ENCODE measurements around the gene OGFRL1.
A peak's percentile ranks its signal among the peaks of the same experiment; 100 is the strongest.

The OGFRL1 gene

GRCh38 chr6:71284785-71285184, 3.8 kb upstream of the OGFRL1 start:
- no peak for FAIRE-seq
- DNase-seq (ENCODE audit: low spot score): no peak

- DNase-seq (ENCODE audit: low spot score) (no peak), FAIRE-seq (no peak)
Measured at GRCh38 chr6:71287038-71287437, 1.6 kb upstream of the OGFRL1 start.

GRCh38 chr6:71287926-71288227, 734 bp upstream of the OGFRL1 start:
- FAIRE-seq (no peak), DNase-seq (ENCODE audit: low spot score) (no peak)

- FAIRE-seq: no peak
- DNase-seq (ENCODE audit: low spot score): peak; percentile 33
Measured at GRCh38 chr6:71289039-71289801, 609 bp downstream of the OGFRL1 start.

- DNase-seq (ENCODE audit: low spot score): no peak
- no peak for FAIRE-seq
Measured at GRCh38 chr6:71289802-71290175, 1.2 kb downstream of the OGFRL1 start.

GRCh38 chr6:71290611-71291010, 2.0 kb downstream of the OGFRL1 start:
- FAIRE-seq: no peak
- DNase-seq (ENCODE audit: low spot score): no peak

- DNase-seq (ENCODE audit: low spot score): no peak
Measured at GRCh38 chr6:71292001-71292400, 3.4 kb downstream of the OGFRL1 start.

GRCh38 chr6:71294121-71294523, 5.5 kb downstream of the OGFRL1 start:
- no peak for DNase-seq (ENCODE audit: low spot score)
- no peak for FAIRE-seq

More at GRCh38 chr6:71292001-71292400, 3.4 kb downstream of the OGFRL1 start:
- no peak for FAIRE-seq

- FAIRE-seq: no peak
- DNase-seq (ENCODE audit: low spot score): no peak
Measured at GRCh38 chr6:71298459-71298858, 9.8 kb downstream of the OGFRL1 start.

GRCh38 chr6:71299541-71300470, 11.2 kb downstream of the OGFRL1 start:
- no peak for FAIRE-seq
- no peak for DNase-seq (ENCODE audit: low spot score)

GRCh38 chr6:71300561-71301168, 12.1 kb downstream of the OGFRL1 start:
- FAIRE-seq (no peak), DNase-seq (ENCODE audit: low spot score) (no peak)

GRCh38 chr6:71301546-71301945, 12.9 kb downstream of the OGFRL1 start:
- DNase-seq (ENCODE audit: low spot score): no peak
- no peak for FAIRE-seq

GRCh38 chr6:71309656-71310055, 21.0 kb downstream of the OGFRL1 start:
- no peak for FAIRE-seq

GRCh38 chr6:71310261-71310660, 21.6 kb downstream of the OGFRL1 start:
- DNase-seq (ENCODE audit: low spot score) (no peak), FAIRE-seq (no peak)

More at GRCh38 chr6:71309656-71310055, 21.0 kb downstream of the OGFRL1 start:
- no peak for DNase-seq (ENCODE audit: low spot score)

GRCh38 chr6:71312089-71312488, 23.5 kb downstream of the OGFRL1 start:
- FAIRE-seq (no peak), DNase-seq (ENCODE audit: low spot score) (no peak)

- DNase-seq (ENCODE audit: low spot score) (no peak), FAIRE-seq (no peak)
Measured at GRCh38 chr6:71317441-71317840, 28.8 kb downstream of the OGFRL1 start.

GRCh38 chr6:71320041-71320440, 31.4 kb downstream of the OGFRL1 start:
- DNase-seq (ENCODE audit: low spot score): no peak
- FAIRE-seq: no peak

GRCh38 chr6:71321314-71321713, 32.7 kb downstream of the OGFRL1 start:
- DNase-seq (ENCODE audit: low spot score) (no peak), FAIRE-seq (no peak)

- DNase-seq (ENCODE audit: low spot score) (no peak), FAIRE-seq (no peak)
Measured at GRCh38 chr6:71324194-71324785, 35.7 kb downstream of the OGFRL1 start.

GRCh38 chr6:71326611-71327010, 38.0 kb downstream of the OGFRL1 start:
- no peak for DNase-seq (ENCODE audit: low spot score)

GRCh38 chr6:71330501-71330900, 41.9 kb downstream of the OGFRL1 start:
- no peak for DNase-seq (ENCODE audit: low spot score)

More at GRCh38 chr6:71326611-71327010, 38.0 kb downstream of the OGFRL1 start:
- FAIRE-seq: no peak

GRCh38 chr6:71332012-71332411, 43.4 kb downstream of the OGFRL1 start:
- no peak for DNase-seq (ENCODE audit: low spot score)
- FAIRE-seq: no peak

More at GRCh38 chr6:71330501-71330900, 41.9 kb downstream of the OGFRL1 start:
- no peak for FAIRE-seq

All from urothelium cell line (cell line).